ENCODE data around the gene PAPPA.
A peak's percentile ranks its signal among the peaks of the same experiment; 100 is the strongest.

Gene PAPPA

GRCh38 chr9:116144038-116144437, 9.6 kb upstream of the PAPPA start:
- Histone ChIP-seq H3K4me3 (no peak overlapping the region), H3K27me3 (ENCODE audit: low read depth) (peaks cover 3% of the 10 kb centered on the region), H3K36me3 (replicated peaks) (no peaks in the 10 kb centered on the region), H3K9me3 (no peaks in the 10 kb centered on the region), H3K4me1 (no peaks in the 10 kb centered on the region)
- in situ Hi-C loops (cut with MboI; ENCODE audit: low sequenced_read_pairs) = no loop called here
- DNase-seq (ENCODE audit: low spot score in 2 of 2) = no peak

- no peak overlapping the region for H3K4me3 ChIP-seq
- no peak for DNase-seq (ENCODE audit: low spot score in 2 of 2)
- H3K4me1 ChIP-seq = no peaks in the 10 kb centered on the region
- in situ Hi-C loops (cut with MboI; ENCODE audit: low sequenced_read_pairs) = no loop called here
- peaks cover 3% of the 10 kb centered on the region for H3K27me3 ChIP-seq (ENCODE audit: low read depth)
- no peaks in the 10 kb centered on the region for H3K36me3 ChIP-seq (replicated peaks)
- no peaks in the 10 kb centered on the region for H3K9me3 ChIP-seq
These were observed 9.0 kb upstream of the PAPPA start for GRCh38 chr9:116144555-116144954.

- Histone ChIP-seq H3K9me3 (no peaks in the 10 kb centered on the region), H3K27me3 (ENCODE audit: low read depth) (peaks cover 3% of the 10 kb centered on the region), H3K36me3 (replicated peaks) (no peaks in the 10 kb centered on the region), H3K4me3 (no peak overlapping the region), H3K4me1 (no peaks in the 10 kb centered on the region)
- in situ Hi-C loops (cut with MboI; ENCODE audit: low sequenced_read_pairs) = no loop called here
- no peak for DNase-seq (ENCODE audit: low spot score in 2 of 2)
These were observed 8.6 kb upstream of the PAPPA start for GRCh38 chr9:116145036-116145435.

GRCh38 chr9:116147821-116148220, 5.8 kb upstream of the PAPPA start:
- peaks cover 20% of the 10 kb centered on the region for H3K27me3 ChIP-seq (ENCODE audit: low read depth)
- in situ Hi-C loops (cut with MboI; ENCODE audit: low sequenced_read_pairs) = no loop called here
- no peaks in the 10 kb centered on the region for H3K9me3 ChIP-seq
- DNase-seq (ENCODE audit: low spot score in 2 of 2) = no peak
- no peaks in the 10 kb centered on the region for H3K4me1 ChIP-seq
- no peak overlapping the region for H3K4me3 ChIP-seq
- H3K36me3 ChIP-seq (replicated peaks) = no peaks in the 10 kb centered on the region

GRCh38 chr9:116149844-116150243, 3.7 kb upstream of the PAPPA start:
- Histone ChIP-seq H3K4me3 (no peak overlapping the region), H3K36me3 (replicated peaks) (no peaks in the 10 kb centered on the region), H3K4me1 (no peaks in the 10 kb centered on the region), H3K9me3 (no peaks in the 10 kb centered on the region), H3K27me3 (ENCODE audit: low read depth) (peaks cover 34% of the 10 kb centered on the region)
- peak in 1 of 2 experiments; percentile 56 for DNase-seq (ENCODE audit: low spot score in 2 of 2)
- in situ Hi-C loops (cut with MboI; ENCODE audit: low sequenced_read_pairs) = loop anchor here (10.0 to 25.0 kb wide), 3 partner anchors 425 to 563 kb away; no protein-coding TSS in a partner anchor

- H3K27me3 ChIP-seq (ENCODE audit: low read depth) = peaks cover 47% of the 10 kb centered on the region
These were observed 2.4 kb upstream of the PAPPA start for GRCh38 chr9:116151199-116151598.

GRCh38 chr9:116151966-116152381, 1.6 kb upstream of the PAPPA start:
- Histone ChIP-seq H3K27me3 (ENCODE audit: low read depth) (peaks cover 53% of the 10 kb centered on the region), H3K9me3 (no peaks in the 10 kb centered on the region), H3K36me3 (replicated peaks) (no peaks in the 10 kb centered on the region), H3K4me3 (no peak overlapping the region), H3K4me1 (no peaks in the 10 kb centered on the region)
- in situ Hi-C loops (cut with MboI; ENCODE audit: low sequenced_read_pairs) = loop anchor here (10.0 to 25.0 kb wide), 3 partner anchors 423 to 565 kb away; no protein-coding TSS in a partner anchor
- no peak for DNase-seq (ENCODE audit: low spot score in 2 of 2)

More at GRCh38 chr9:116151199-116151598, 2.4 kb upstream of the PAPPA start:
- no peaks in the 10 kb centered on the region for H3K36me3 ChIP-seq (replicated peaks)
- no peaks in the 10 kb centered on the region for H3K9me3 ChIP-seq
- no peak overlapping the region for H3K4me3 ChIP-seq
- in situ Hi-C loops (cut with MboI; ENCODE audit: low sequenced_read_pairs) = loop anchor here (10.0 to 25.0 kb wide), 3 partner anchors 424 to 564 kb away; no protein-coding TSS in a partner anchor
- H3K4me1 ChIP-seq = no peaks in the 10 kb centered on the region
- DNase-seq (ENCODE audit: low spot score in 2 of 2) = no peak

- no peaks in the 10 kb centered on the region for H3K4me1 ChIP-seq
- DNase-seq (ENCODE audit: low spot score in 2 of 2) = peak in 1 of 2 experiments; percentile 27
- H3K36me3 ChIP-seq (replicated peaks) = no peaks in the 10 kb centered on the region
- in situ Hi-C loops (cut with MboI; ENCODE audit: low sequenced_read_pairs) = loop anchor here (10.0 to 25.0 kb wide), 3 partner anchors 422 to 565 kb away; no protein-coding TSS in a partner anchor
- H3K27me3 ChIP-seq (ENCODE audit: low read depth) = peaks cover 57% of the 10 kb centered on the region
- no peaks in the 10 kb centered on the region for H3K9me3 ChIP-seq
- no peak overlapping the region for H3K4me3 ChIP-seq
These were observed 1.2 kb upstream of the PAPPA start for GRCh38 chr9:116152390-116152789.

- H3K36me3 ChIP-seq (replicated peaks) = no peaks in the 10 kb centered on the region
- H3K4me1 ChIP-seq = no peaks in the 10 kb centered on the region
- in situ Hi-C loops (cut with MboI; ENCODE audit: low sequenced_read_pairs) = loop anchor here (10.0 to 25.0 kb wide), 3 partner anchors 422 to 566 kb away; no protein-coding TSS in a partner anchor
- H3K27me3 ChIP-seq (ENCODE audit: low read depth) = peaks cover 57% of the 10 kb centered on the region
- no peaks in the 10 kb centered on the region for H3K9me3 ChIP-seq
- no peak overlapping the region for H3K4me3 ChIP-seq
- no peak for DNase-seq (ENCODE audit: low spot score in 2 of 2)
These were observed 438 bp upstream of the PAPPA start for GRCh38 chr9:116152941-116153764.

- Histone ChIP-seq H3K36me3 (replicated peaks) (no peaks in the 10 kb centered on the region), H3K4me1 (no peaks in the 10 kb centered on the region), H3K27me3 (ENCODE audit: low read depth) (peaks cover 60% of the 10 kb centered on the region), H3K9me3 (no peaks in the 10 kb centered on the region), H3K4me3 (no peak overlapping the region)
- in situ Hi-C loops (cut with MboI; ENCODE audit: low sequenced_read_pairs) = loop anchor here (10.0 to 25.0 kb wide), 3 partner anchors 420 to 567 kb away; no protein-coding TSS in a partner anchor
- peak in 1 of 2 experiments; percentile 16 for DNase-seq (ENCODE audit: low spot score in 2 of 2)
These were observed 864 bp downstream of the PAPPA start for GRCh38 chr9:116154334-116154975.

- DNase-seq (ENCODE audit: low spot score in 2 of 2) = no peak
- H3K27me3 ChIP-seq (ENCODE audit: low read depth) = peaks cover 65% of the 10 kb centered on the region
- no peaks in the 10 kb centered on the region for H3K9me3 ChIP-seq
- in situ Hi-C loops (cut with MboI; ENCODE audit: low sequenced_read_pairs) = loop anchor here (10.0 to 25.0 kb wide), 3 partner anchors 420 to 568 kb away; no protein-coding TSS in a partner anchor
- H3K4me1 ChIP-seq = no peaks in the 10 kb centered on the region
- H3K36me3 ChIP-seq (replicated peaks) = no peaks in the 10 kb centered on the region
- H3K4me3 ChIP-seq = no peak overlapping the region
These were observed 1.5 kb downstream of the PAPPA start for GRCh38 chr9:116154976-116155697.

- Histone ChIP-seq H3K36me3 (replicated peaks) (no peaks in the 10 kb centered on the region), H3K27me3 (ENCODE audit: low read depth) (peaks cover 66% of the 10 kb centered on the region)
- in situ Hi-C loops (cut with MboI; ENCODE audit: low sequenced_read_pairs) = loop anchor here (10.0 to 25.0 kb wide), 3 partner anchors 419 to 568 kb away; no protein-coding TSS in a partner anchor
These were observed 2.1 kb downstream of the PAPPA start for GRCh38 chr9:116155698-116156039.

GRCh38 chr9:116156621-116157314, 3.2 kb downstream of the PAPPA start:
- DNase-seq (ENCODE audit: low spot score in 2 of 2) = no peak

More at GRCh38 chr9:116155698-116156039, 2.1 kb downstream of the PAPPA start:
- no peak overlapping the region for H3K4me3 ChIP-seq
- no peak for DNase-seq (ENCODE audit: low spot score in 2 of 2)
- no peaks in the 10 kb centered on the region for H3K4me1 ChIP-seq
- H3K9me3 ChIP-seq = no peaks in the 10 kb centered on the region

More at GRCh38 chr9:116156621-116157314, 3.2 kb downstream of the PAPPA start:
- no peaks in the 10 kb centered on the region for H3K36me3 ChIP-seq (replicated peaks)
- no peaks in the 10 kb centered on the region for H3K4me1 ChIP-seq
- H3K27me3 ChIP-seq (ENCODE audit: low read depth) = peaks cover 63% of the 10 kb centered on the region
- H3K4me3 ChIP-seq = no peak overlapping the region
- H3K9me3 ChIP-seq = no peaks in the 10 kb centered on the region
- in situ Hi-C loops (cut with MboI; ENCODE audit: low sequenced_read_pairs) = loop anchor here (10.0 to 25.0 kb wide), 3 partner anchors 418 to 569 kb away; no protein-coding TSS in a partner anchor

Data from HAP-1 (cell line).